IMR-90 (cell line): Measurements from ENCODE around the gene PAFAH1B2. TPM values are rescaled to one million over a fixed set of nuclear protein-coding genes. Genes with fewer than 3 reads are reported as not detected.
A peak's percentile ranks its signal among the peaks of the same experiment; 100 is the strongest.

Experiments
- ATAC-seq: fragments of 200-7000 bp; cut with Tn5 transposase; 2 replicates; pipeline ENCODE4 v1.9.1; 2020; ENCODE audit warnings: low read depth, mild to moderate bottlenecking, moderate library complexity
- BruUV-seq: library from RNA; stranded (reverse); fragments of 400-500 nt; replicated peaks from 2 replicates; lab custom pipeline; 2021; lab: Mats Ljungman, UMichigan
- CTCF ChIA-PET: fragments of 300-600 bp; formaldehyde crosslinking; extraction: SDS; loops from one replicate; lab custom pipeline; 2021; ENCODE audit warnings: antibody characterized with exemption; lab: Yijun Ruan, JAX
- POLR2A ChIA-PET: fragments of 300-600 bp; sonication (Branson Sonifier 250); formaldehyde crosslinking; loops from one replicate; lab custom pipeline; 2022; ENCODE audit warnings: antibody characterized with exemption; ENCODE audit not compliant: unreplicated experiment; lab: Charles Lee
- DNase-seq: peaks from one replicate; pipeline ENCODE4 v3.0.0; 2013
- H2AFZ ChIP-seq: replicated peaks from 2 replicates; pipeline ENCODE3; 2013; ENCODE audit warnings: low read length, mild to moderate bottlenecking; ENCODE audit not compliant: poor library complexity
- H2AK5ac ChIP-seq: 2 replicates; pipeline ENCODE4 v1.6.1; 2013; ENCODE audit warnings: low read depth, low read length, inconsistent platforms
- H2AK9ac ChIP-seq: replicated peaks from 2 replicates; pipeline ENCODE3; 2013; ENCODE audit warnings: mild to moderate bottlenecking, low read depth, low read length, moderate library complexity; ENCODE audit not compliant: poor library complexity
- H2BK120ac ChIP-seq: 2 replicates; pipeline ENCODE4 v1.6.1; 2013; ENCODE audit warnings: low read depth, low read length, inconsistent platforms
- H2BK15ac ChIP-seq: 3 replicates; pipeline ENCODE4 v1.6.1; 2013; ENCODE audit warnings: low read depth, low read length, inconsistent platforms
- H2BK20ac ChIP-seq: 2 replicates; pipeline ENCODE4 v1.6.1; 2013; ENCODE audit warnings: low read depth, mild to moderate bottlenecking, inconsistent platforms, low read length, moderate library complexity
- H2BK5ac ChIP-seq: 2 replicates; pipeline ENCODE4 v1.6.1; 2013; ENCODE audit warnings: mild to moderate bottlenecking, low read depth, low read length, inconsistent platforms; ENCODE audit not compliant: poor library complexity, severe bottlenecking
- H3K14ac ChIP-seq: replicated peaks from 2 replicates; pipeline ENCODE4 v1.6.1; 2013; ENCODE audit warnings: low read depth, low read length, inconsistent platforms
- H3K18ac ChIP-seq: 2 replicates; pipeline ENCODE4 v1.6.1; 2013; ENCODE audit warnings: low read depth, low read length, control low read depth
- H3K23ac ChIP-seq: 2 replicates; pipeline ENCODE4 v1.6.1; 2013; ENCODE audit warnings: low read depth, low read length, inconsistent platforms
- H3K27ac ChIP-seq: 2 replicates; pipeline ENCODE4 v1.5.1; 2013; ENCODE audit warnings: mild to moderate bottlenecking, control low read depth, low read length; ENCODE audit not compliant: insufficient read depth
- H3K27me3 ChIP-seq: 2 replicates; pipeline ENCODE4 v1.6.1; 2013; ENCODE audit warnings: low read length; ENCODE audit not compliant: control insufficient read depth, insufficient read depth
- H3K36me3 ChIP-seq: 2 replicates; pipeline ENCODE4 v1.6.1; 2013; ENCODE audit warnings: low read length, mixed read lengths; ENCODE audit not compliant: control insufficient read depth, insufficient read depth
- H3K4ac ChIP-seq: 2 replicates; pipeline ENCODE4 v1.6.1; 2013; ENCODE audit warnings: low read depth, low read length, inconsistent platforms
- H3K4me1 ChIP-seq: 2 replicates; pipeline ENCODE4 v1.6.1; 2013; ENCODE audit warnings: low read length, mixed read lengths; ENCODE audit not compliant: control insufficient read depth, insufficient read depth
- H3K4me2 ChIP-seq: 2 replicates; pipeline ENCODE4 v1.6.1; 2013; ENCODE audit warnings: low read depth, mild to moderate bottlenecking, control low read depth, low read length, moderate library complexity
- H3K4me3 ChIP-seq: 2 replicates; pipeline ENCODE4 v1.5.1; 2013; ENCODE audit warnings: low read depth, mild to moderate bottlenecking, control low read depth, low read length, moderate library complexity; ENCODE audit not compliant: insufficient read depth
- H3K56ac ChIP-seq: 2 replicates; pipeline ENCODE4 v1.6.1; 2013; ENCODE audit warnings: low read length, inconsistent platforms; ENCODE audit not compliant: insufficient read depth; ENCODE audit errors: extremely low read depth
- H3K79me1 ChIP-seq, 2 experiments: 2 replicates each; pipeline ENCODE4 v1.6.1; 2013; ENCODE audit warnings: low read length in 2 of 2, inconsistent platforms in 1 of 2, low read depth in 1 of 2
- H3K9ac ChIP-seq: 2 replicates; pipeline ENCODE4 v1.6.1; 2013; ENCODE audit warnings: low read depth, low read length, control low read depth
- H3K9me1 ChIP-seq: 2 replicates; pipeline ENCODE4 v1.6.1; 2013; ENCODE audit warnings: low read length, inconsistent platforms; ENCODE audit not compliant: insufficient read depth
- H3K9me3 ChIP-seq: 2 replicates; pipeline ENCODE4 v1.6.1; 2013; ENCODE audit warnings: low read length; ENCODE audit not compliant: control insufficient read depth, insufficient read depth
- H4K20me1 ChIP-seq: 2 replicates; pipeline ENCODE4 v1.6.1; 2013; ENCODE audit warnings: low read length, inconsistent platforms; ENCODE audit not compliant: insufficient read depth
- H4K5ac ChIP-seq: 2 replicates; pipeline ENCODE4 v1.6.1; 2013; ENCODE audit warnings: mild to moderate bottlenecking, low read depth, low read length, control low read depth
- H4K8ac ChIP-seq, 2 experiments: 2 replicates each; pipeline ENCODE4 v1.6.1; 2013; ENCODE audit warnings: low read depth in 2 of 2, low read length in 2 of 2, control low read depth in 1 of 2, inconsistent platforms in 1 of 2
- H4K91ac ChIP-seq: 2 replicates; pipeline ENCODE4 v1.6.1; 2013; ENCODE audit warnings: low read depth, low read length, inconsistent platforms; ENCODE audit not compliant: insufficient read depth
- BHLHE40 ChIP-seq: fragments of 150-350 bp; IDR thresholded peaks from 2 replicates; pipeline ENCODE4 v1.6.1; 2016; ENCODE audit warnings: mild to moderate bottlenecking, low read depth, low read length
- CEBPB ChIP-seq: IDR thresholded peaks from 2 replicates; pipeline ENCODE4 v1.6.1; 2012; ENCODE audit warnings: low read depth, low read length, improper control_type of control experiment
- CHD1 ChIP-seq: IDR thresholded peaks from 2 replicates; pipeline ENCODE4 v1.6.1; 2012; ENCODE audit warnings: low read depth, low read length, improper control_type of control experiment
- CTCF ChIP-seq: conservative IDR thresholded peaks from 2 replicates; pipeline ENCODE4 v1.5.1; 2012; ENCODE audit warnings: mild to moderate bottlenecking, low read depth, low read length, improper control_type of control experiment
- MAFK ChIP-seq: IDR thresholded peaks from 2 replicates; pipeline ENCODE4 v1.6.1; 2012; ENCODE audit warnings: low read depth, low read length, improper control_type of control experiment
- MAZ ChIP-seq: IDR thresholded peaks from 2 replicates; pipeline ENCODE4 v1.6.1; 2012; ENCODE audit warnings: low read depth, mild to moderate bottlenecking, low read length, improper control_type of control experiment, moderate library complexity, borderline replicate concordance
- MXI1 ChIP-seq: IDR thresholded peaks from 2 replicates; pipeline ENCODE4 v1.6.1; 2012; ENCODE audit warnings: low read depth, mild to moderate bottlenecking, low read length, moderate library complexity, borderline replicate concordance
- NFE2L2 ChIP-seq: fragments of 150-350 bp; IDR thresholded peaks from 2 replicates; pipeline ENCODE4 v1.6.1; 2016; ENCODE audit warnings: low read depth, mild to moderate bottlenecking, low read length
- RAD21 ChIP-seq: IDR thresholded peaks from 2 replicates; pipeline ENCODE4 v1.6.1; 2012; ENCODE audit warnings: low read length, improper control_type of control experiment
- SMC3 ChIP-seq: fragments of 150-350 bp; IDR thresholded peaks from 2 replicates; pipeline ENCODE4 v1.6.1; 2016; ENCODE audit warnings: low read depth, mild to moderate bottlenecking, antibody characterized with exemption, low read length, moderate library complexity
- USF2 ChIP-seq: fragments of 150-350 bp; IDR thresholded peaks from 2 replicates; pipeline ENCODE4 v1.6.1; 2017; ENCODE audit warnings: mild to moderate bottlenecking, antibody characterized with exemption, low read length, low read depth
- WGBS, 2 experiments: methylation state at CpG; one replicate each; pipeline versions ENCODE4 v1.1.5 to v1.1.7; 2013; ENCODE audit warnings: missing lambda C conversion rate in 2 of 2; ENCODE audit not compliant: insufficient read length in 1 of 2; ENCODE audit errors: extremely low coverage in 2 of 2; 5-methylcytosine and 5-hydroxymethylcytosine counted together
- dilution Hi-C: fragments of 300-500 bp; cut with HindIII; formaldehyde crosslinking; loops from one replicate; pipeline ENCODE4 v1.14.3; 2018; ENCODE audit warnings: low sequenced_read_pairs; ENCODE audit not compliant: unreplicated experiment
- in situ Hi-C: fragments of 300-500 bp; cut with MboI; formaldehyde crosslinking; loops from 3 replicates; pipeline ENCODE4 v1.14.3; 2019; ENCODE audit warnings: low sequenced_read_pairs, inconsistent platforms, mixed read lengths
- intact Hi-C: fragments of 100-400 bp; cut with micrococcal nuclease; formaldehyde crosslinking; loops from 2 replicates; pipeline ENCODE4 v1.10.0; 2022
- polyA plus RNA-seq, 3 experiments: library from polyadenylated mRNA; depleted of rRNA; stranded (reverse); fragments of >200 nt; gene quantifications; 2 replicates each; pipeline ENCODE4 v1.2.3, GENCODE V29; 2012; ENCODE audit warnings: low replicate concordance in 1 of 3
- total RNA-seq: library from RNA; depleted of rRNA; stranded (reverse); fragments of >200 nt; gene quantifications from 2 replicates; pipeline ENCODE4 v1.2.3, GENCODE V29; 2012

PAFAH1B2 gene
- total and polyA plus RNA-seq, 2 of the 4 experiments (the other 2 are of a cell fraction) = 29.8 to 280 TPM

- peak overlapping the region; percentile 76 for H2AFZ ChIP-seq
- peaks cover 21 to 33% of the 10 kb centered on the region in 2 experiments for H3K79me1 ChIP-seq
- peaks cover 9% of the 10 kb centered on the region for H3K9me1 ChIP-seq
- H3K18ac ChIP-seq = 0 out of 2 replicates have a peak overlapping the region, but pooled peaks have one; percentile 2
- peak overlapping the region; percentile 53 for H2BK120ac ChIP-seq
- ChIA-PET POLR2A (interaction anchor here (0.6 to 1.0 kb wide), 3 partner anchors 13 to 36 kb away, joined by 3 to 5 read pairs (median 3); no protein-coding TSS in a partner anchor), CTCF (interaction anchor here (1.1 to 1.5 kb wide), 5 partner anchors 11 to 46 kb away, joined by 3 to 6 read pairs (median 4); no protein-coding TSS in a partner anchor)
- peak overlapping the region; percentile 70; the same call in 2 of the 3 replicates for H2BK15ac ChIP-seq
- H3K14ac ChIP-seq = peak overlapping the region; percentile 85
- dilution Hi-C loops (no loop called here), intact Hi-C loops (loop anchor here (1.0 kb wide), 1 partner anchor 45 kb away; no protein-coding TSS in a partner anchor), in situ Hi-C loops (no loop called here)
- H4K91ac ChIP-seq = peak overlapping the region; percentile 81
- H4K20me1 ChIP-seq = no peaks in the 10 kb centered on the region; the same call in 1 of the 2 replicates
- peak overlapping the region; percentile 20; the same call in 1 of the 2 replicates for H3K9ac ChIP-seq
- no peaks in the 10 kb centered on the region for H3K9me3 ChIP-seq
- peak overlapping the region; percentile 5; the same call in 1 of the 2 replicates for H2BK20ac ChIP-seq
- peak overlapping the region; percentile 28; the same call in 1 of the 2 replicates for H3K27ac ChIP-seq
- WGBS, 2 experiments = 72% methylated on average over 9 of the region's 22 CpGs; no CpG with 5 or more reads in 1 of the 2 experiments
- peak overlapping the region; percentile 75 for H3K23ac ChIP-seq
- H3K4ac ChIP-seq = peak overlapping the region; percentile 87
- peak overlapping the region; percentile 62 for H2BK5ac ChIP-seq
- peaks cover 20% of the 10 kb centered on the region for H3K36me3 ChIP-seq
- peak; percentile 8 for ATAC-seq
- BruUV-seq = no TSS peak
- peaks cover 13% of the 10 kb centered on the region for H3K4me1 ChIP-seq
- H2AK9ac ChIP-seq = peak overlapping the region; percentile 60
- H4K5ac ChIP-seq = peak overlapping the region; percentile 1; the same call in 1 of the 2 replicates
- H3K4me2 ChIP-seq = no peak overlapping the region; the same call in 1 of the 2 replicates
- H2AK5ac ChIP-seq = peak overlapping the region; percentile 75
- no peak overlapping the region; the same call in 1 of the 2 replicates for H3K56ac ChIP-seq
- H3K4me3 ChIP-seq = no peak overlapping the region
- DNase-seq = peak; percentile 70
- peak overlapping the region; percentile 80 to 86; a peak in 3 of 4 replicates for H4K8ac ChIP-seq
- H3K27me3 ChIP-seq = no peaks in the 10 kb centered on the region
- peak; percentile 45 for TF ChIP-seq RAD21
- no peak for TF ChIP-seq MAFK
- TF ChIP-seq CHD1 = no peak
- TF ChIP-seq CTCF = peak; percentile 93
- TF ChIP-seq MXI1 = peak; percentile 69; the same call in 1 of the 2 replicates
- no peak for TF ChIP-seq MAZ
- peak; percentile 33; the same call in 1 of the 2 replicates for TF ChIP-seq SMC3
- no peak for TF ChIP-seq NFE2L2
- TF ChIP-seq CEBPB = no peak
- no peak for TF ChIP-seq BHLHE40
- peak; percentile 72 for TF ChIP-seq USF2
These were observed 36.8 kb downstream of the PAFAH1B2 start for GRCh38 chr11:117180661-117181585.
